NCI-H2227 (cell line): ENCODE data around the gene CASP9.
"Not testable (repeated sequence)": the region's sequence is repeated elsewhere in the genome, so short reads cannot be mapped to it uniquely, and the experiment has no call there.

Experiments
- DNase-seq: peaks from one replicate; lab custom pipeline; 2025; ENCODE audit not compliant: unreplicated experiment; lab: John Stamatoyannopoulos, UW

The CASP9 gene

GRCh38 chr1:15471723-15472122 lies 52.3 kb downstream of the CASP9 start:
- not testable (repeated sequence) for DNase-seq

GRCh38 chr1:15471067-15471466 lies 52.9 kb downstream of the CASP9 start:
- not testable (repeated sequence) for DNase-seq

GRCh38 chr1:15469821-15470448 lies 54.1 kb downstream of the CASP9 start:
- DNase-seq = not testable (repeated sequence)

- DNase-seq = no peak
These were observed 54.7 kb downstream of the CASP9 start for GRCh38 chr1:15469361-15469760.

GRCh38 chr1:15468145-15468544 lies 55.9 kb downstream of the CASP9 start:
- no peak for DNase-seq

- not testable (repeated sequence) for DNase-seq
These were observed 56.9 kb downstream of the CASP9 start for GRCh38 chr1:15466955-15467625.

- no peak for DNase-seq
These were observed 58.3 kb downstream of the CASP9 start for GRCh38 chr1:15465674-15466073.

GRCh38 chr1:15463926-15464322 lies 60.1 kb downstream of the CASP9 start:
- not testable (repeated sequence) for DNase-seq

- DNase-seq = not testable (repeated sequence)
These were observed 60.8 kb downstream of the CASP9 start for GRCh38 chr1:15463064-15463800.

- no peak for DNase-seq
These were observed 63.3 kb downstream of the CASP9 start for GRCh38 chr1:15460708-15461095.

GRCh38 chr1:15459771-15460707 lies 64.0 kb downstream of the CASP9 start:
- DNase-seq = no peak

GRCh38 chr1:15458388-15458787 lies 65.6 kb downstream of the CASP9 start:
- DNase-seq = not testable (repeated sequence)

- DNase-seq = no peak
These were observed 66.4 kb downstream of the CASP9 start for GRCh38 chr1:15457585-15457984.

GRCh38 chr1:15456313-15456954 lies 67.6 kb downstream of the CASP9 start, which contains the start of gene CELA2A:
CELA2A (plus strand) TSS chr1:15456732; CDS start chr1:15456754, 22 bp downstream.
- DNase-seq = no peak

- DNase-seq = no peak
These were observed 68.5 kb downstream of the CASP9 start for GRCh38 chr1:15455522-15455921.

- DNase-seq = no peak
These were observed 69.8 kb downstream of the CASP9 start for GRCh38 chr1:15454256-15454655.

- DNase-seq = no peak
These were observed 70.3 kb downstream of the CASP9 start for GRCh38 chr1:15453734-15454133.

- no peak for DNase-seq
These were observed 71.0 kb downstream of the CASP9 start for GRCh38 chr1:15452866-15453571.

- DNase-seq = no peak
These were observed 71.8 kb downstream of the CASP9 start for GRCh38 chr1:15452216-15452615.
